Activated T-cell treated with anti-CD3 and anti-CD28 coated beads, Interleukin-2, amount 50 U/mL, for 1 hour (primary cell): ENCODE data around the gene SHCBP1L.

Experiments used
- DNase-seq: peaks from one replicate; pipeline ENCODE4 v3.0.0-alpha.2; 2020

Gene SHCBP1L

GRCh38 chr1:182952677-182953444 lies at the start of gene SHCBP1L:
SHCBP1L (minus strand) TSS chr1:182953166; CDS start chr1:182953133, 33 bp downstream.
- DNase-seq = no peak

- DNase-seq = no peak
Measured at GRCh38 chr1:183002267-183002666, 49.3 kb upstream of the SHCBP1L start.

GRCh38 chr1:183000167-183000962 lies 47.4 kb upstream of the SHCBP1L start:
- no peak for DNase-seq

GRCh38 chr1:182998482-182998881 lies 45.5 kb upstream of the SHCBP1L start:
- no peak for DNase-seq

- no peak for DNase-seq
Measured at GRCh38 chr1:182996816-182997215, 43.9 kb upstream of the SHCBP1L start.

GRCh38 chr1:182995894-182996293 lies 42.9 kb upstream of the SHCBP1L start:
- DNase-seq = no peak

- DNase-seq = no peak
Measured at GRCh38 chr1:182993746-182994145, 40.8 kb upstream of the SHCBP1L start.

- no peak for DNase-seq
Measured at GRCh38 chr1:182990413-182991144, 37.6 kb upstream of the SHCBP1L start.

- DNase-seq = no peak
Measured at GRCh38 chr1:182985876-182986275, 32.9 kb upstream of the SHCBP1L start.

- DNase-seq = no peak
Measured at GRCh38 chr1:182984621-182985020, 31.7 kb upstream of the SHCBP1L start.

GRCh38 chr1:182984138-182984537 lies 31.2 kb upstream of the SHCBP1L start:
- no peak for DNase-seq

GRCh38 chr1:182978151-182978853 lies 25.3 kb upstream of the SHCBP1L start:
- DNase-seq = no peak

GRCh38 chr1:182977480-182977879 lies 24.5 kb upstream of the SHCBP1L start:
- no peak for DNase-seq

GRCh38 chr1:182974506-182975191 lies 21.7 kb upstream of the SHCBP1L start:
- DNase-seq = no peak

GRCh38 chr1:182972829-182973228 lies 19.9 kb upstream of the SHCBP1L start:
- DNase-seq = no peak

- DNase-seq = no peak
Measured at GRCh38 chr1:182972231-182972630, 19.3 kb upstream of the SHCBP1L start.

- DNase-seq = no peak
Measured at GRCh38 chr1:182971219-182971618, 18.3 kb upstream of the SHCBP1L start.

GRCh38 chr1:182968836-182969734 lies 16.1 kb upstream of the SHCBP1L start:
- no peak for DNase-seq

- no peak for DNase-seq
Measured at GRCh38 chr1:182968151-182968741, 15.3 kb upstream of the SHCBP1L start.

GRCh38 chr1:182965861-182966260 lies 12.9 kb upstream of the SHCBP1L start:
- no peak for DNase-seq

GRCh38 chr1:182965096-182965495 lies 12.1 kb upstream of the SHCBP1L start:
- no peak for DNase-seq
